ENCODE results near the gene SYCE3.
A peak's percentile ranks its signal among the peaks of the same experiment; 100 is the strongest.
"Not testable (repeated sequence)": the region's sequence is repeated elsewhere in the genome, so short reads cannot be mapped to it uniquely, and the experiment has no call there.

SYCE3 gene

GRCh38 chr22:50562523-50563412 is at the start of gene SYCE3:
Gene SYCE3 (minus strand): TSS chr22:50562919. CDS start chr22:50556405, 6,514 bp downstream.
- TF ChIP-seq POLR2A (IDR thresholded peaks at IDR 0.05; ENCODE audit: low read length) (peak; percentile 61), GATA1 (IDR thresholded peaks at IDR 0.05; ENCODE audit: low read depth, low read length) (no peak)
- peak; percentile 95 to 98 for DNase-seq

- TF ChIP-seq GATA1 (IDR thresholded peaks at IDR 0.05; ENCODE audit: low read depth, low read length) = no peak
- no peak for TF ChIP-seq POLR2A (IDR thresholded peaks at IDR 0.05; ENCODE audit: low read length)
- no peak for DNase-seq
These were observed 49.4 kb upstream of the SYCE3 start for GRCh38 chr22:50612168-50612527.

- TF ChIP-seq GATA1 (IDR thresholded peaks at IDR 0.05; ENCODE audit: low read depth, low read length) = no peak
- no peak for TF ChIP-seq POLR2A (IDR thresholded peaks at IDR 0.05; ENCODE audit: low read length)
- DNase-seq = no peak
These were observed 48.8 kb upstream of the SYCE3 start for GRCh38 chr22:50611341-50612060.

GRCh38 chr22:50610581-50610980 is 47.9 kb upstream of the SYCE3 start:
- TF ChIP-seq GATA1 (IDR thresholded peaks at IDR 0.05; ENCODE audit: low read depth, low read length) = no peak
- DNase-seq = no peak

- DNase-seq = no peak
These were observed 47.3 kb upstream of the SYCE3 start for GRCh38 chr22:50610041-50610451.

GRCh38 chr22:50609599-50609998 is 46.9 kb upstream of the SYCE3 start:
- DNase-seq = no peak
- TF ChIP-seq GATA1 (IDR thresholded peaks at IDR 0.05; ENCODE audit: low read depth, low read length) (no peak), POLR2A (IDR thresholded peaks at IDR 0.05; ENCODE audit: low read length) (no peak)

More at GRCh38 chr22:50610041-50610451, 47.3 kb upstream of the SYCE3 start:
- TF ChIP-seq GATA1 (IDR thresholded peaks at IDR 0.05; ENCODE audit: low read depth, low read length) (no peak), POLR2A (IDR thresholded peaks at IDR 0.05; ENCODE audit: low read length) (no peak)

- DNase-seq = no peak
- TF ChIP-seq POLR2A (IDR thresholded peaks at IDR 0.05; ENCODE audit: low read length) (no peak), GATA1 (IDR thresholded peaks at IDR 0.05; ENCODE audit: low read depth, low read length) (no peak)
These were observed 46.3 kb upstream of the SYCE3 start for GRCh38 chr22:50608996-50609395.

GRCh38 chr22:50608058-50608840 is 45.5 kb upstream of the SYCE3 start:
- DNase-seq = not testable (repeated sequence)

GRCh38 chr22:50607659-50608020 is 44.9 kb upstream of the SYCE3 start:
- no peak for DNase-seq
- no peak for TF ChIP-seq GATA1 (IDR thresholded peaks at IDR 0.05; ENCODE audit: low read depth, low read length)
- no peak for TF ChIP-seq POLR2A (IDR thresholded peaks at IDR 0.05; ENCODE audit: low read length)

GRCh38 chr22:50606946-50607658 is 44.4 kb upstream of the SYCE3 start:
- no peak for TF ChIP-seq POLR2A (IDR thresholded peaks at IDR 0.05; ENCODE audit: low read length)
- no peak for TF ChIP-seq GATA1 (IDR thresholded peaks at IDR 0.05; ENCODE audit: low read depth, low read length)
- DNase-seq = no peak

- no peak for DNase-seq
- TF ChIP-seq GATA1 (IDR thresholded peaks at IDR 0.05; ENCODE audit: low read depth, low read length) (no peak), POLR2A (IDR thresholded peaks at IDR 0.05; ENCODE audit: low read length) (no peak)
These were observed 43.6 kb upstream of the SYCE3 start for GRCh38 chr22:50606165-50606945.

- DNase-seq = no peak
- TF ChIP-seq POLR2A (IDR thresholded peaks at IDR 0.05; ENCODE audit: low read length) = no peak
- TF ChIP-seq GATA1 (IDR thresholded peaks at IDR 0.05; ENCODE audit: low read depth, low read length) = no peak
These were observed 42.9 kb upstream of the SYCE3 start for GRCh38 chr22:50605613-50606074.

All from erythroblast (primary cell).